Keratinocyte (primary cell): ENCODE results near the gene SPECC1. TPM values are rescaled to one million over a fixed set of nuclear protein-coding genes. Genes with fewer than 3 reads are reported as not detected.

Source experiments
- DNase-seq: peaks from one replicate; pipeline ENCODE4 v3.0.0-alpha.2; 2011; ENCODE audit warnings: low read depth, missing footprints, low spot score
- FAIRE-seq: peaks from 2 replicates; lab custom pipeline; 2011; peaks lifted over from hg19 to GRCh38; lab: Jason Lieb, UNC
- H2AFZ ChIP-seq: 2 replicates; pipeline ENCODE4 v1.6.0; 2012; ENCODE audit warnings: low read length, control low read depth, inconsistent platforms; ENCODE audit not compliant: control insufficient read depth
- H3K27ac ChIP-seq: 2 replicates; pipeline ENCODE4 v1.5.1; 2011; ENCODE audit warnings: low read length; ENCODE audit not compliant: control insufficient read depth, insufficient read depth
- H3K27me3 ChIP-seq: 3 replicates; pipeline ENCODE4 v1.6.0; 2011; ENCODE audit warnings: low read length; ENCODE audit not compliant: control insufficient read depth, insufficient read depth; ENCODE audit errors: extremely low read depth
- H3K36me3 ChIP-seq, 2 experiments: 2 replicates in 1 of 2; 3 replicates in 1 of 2; pipeline ENCODE4 v1.5.1; 2011; ENCODE audit warnings: low read length in 2 of 2, mild to moderate bottlenecking in 1 of 2; ENCODE audit not compliant: control insufficient read depth in 2 of 2, insufficient read depth in 2 of 2; ENCODE audit errors: extremely low read depth in 1 of 2
- H3K4me1 ChIP-seq: 3 replicates; pipeline ENCODE4 v1.5.1; 2011; ENCODE audit warnings: low read length; ENCODE audit not compliant: control insufficient read depth, insufficient read depth; ENCODE audit errors: extremely low read depth
- H3K4me2 ChIP-seq: 3 replicates; pipeline ENCODE4 v1.6.0; 2011; ENCODE audit warnings: low read depth, low read length; ENCODE audit not compliant: control insufficient read depth, insufficient read depth; ENCODE audit errors: extremely low read depth
- H3K4me3 ChIP-seq, 3 experiments: fragments of 200-600 bp in 1 of 3; sonication (generic) in 1 of 3; 2 replicates in 2 of 3; 3 replicates in 1 of 3; pipeline ENCODE4 v1.5.1; 2011 to 2016; ENCODE audit warnings: low read length in 3 of 3, mild to moderate bottlenecking in 3 of 3, control low read depth in 2 of 3, inconsistent platforms in 1 of 3, low read depth in 1 of 3, mixed read lengths in 1 of 3, mixed run types in 1 of 3, moderate library complexity in 1 of 3; ENCODE audit not compliant: control insufficient read depth in 2 of 3, insufficient read depth in 2 of 3; ENCODE audit errors: extremely low read depth in 1 of 3
- H3K79me2 ChIP-seq: 2 replicates; pipeline ENCODE4 v1.6.0; 2012; ENCODE audit warnings: low read length; ENCODE audit not compliant: control insufficient read depth, insufficient read depth
- H3K9ac ChIP-seq: 3 replicates; pipeline ENCODE4 v1.6.0; 2011; ENCODE audit warnings: low read length; ENCODE audit not compliant: control insufficient read depth, insufficient read depth; ENCODE audit errors: extremely low read depth
- H3K9me1 ChIP-seq: 3 replicates; pipeline ENCODE4 v1.6.0; 2011; ENCODE audit warnings: low read length; ENCODE audit not compliant: control insufficient read depth, insufficient read depth; ENCODE audit errors: extremely low read depth
- H3K9me3 ChIP-seq: 2 replicates; pipeline ENCODE4 v1.5.1; 2012; ENCODE audit warnings: low read depth, low read length; ENCODE audit not compliant: control insufficient read depth
- H4K20me1 ChIP-seq: 3 replicates; pipeline ENCODE4 v1.6.0; 2011; ENCODE audit warnings: low read length; ENCODE audit not compliant: control insufficient read depth, insufficient read depth; ENCODE audit errors: extremely low read depth
- EZH2 ChIP-seq: IDR thresholded peaks from one replicate; pipeline ENCODE4 v1.6.1; 2012; ENCODE audit warnings: inconsistent platforms, mild to moderate bottlenecking, low read length, moderate library complexity
- dilution Hi-C: fragments of 300-500 bp; cut with MboI; formaldehyde crosslinking; loops from one replicate; pipeline ENCODE4 v1.7.0; 2020; ENCODE audit warnings: low sequenced_read_pairs; ENCODE audit not compliant: extremely low pct_ligation_motif_present
- polyA plus RNA-seq, 5 experiments: library from polyadenylated mRNA; depleted of rRNA in 3 of 5; stranded (reverse) in 3 of 5; stranded (forward) in 1 of 5; unstranded in 1 of 5; fragments of >200 nt; gene quantifications; 1 replicate in 1 of 5; 2 replicates in 3 of 5; 3 replicates in 1 of 5; pipeline versions ENCODE4 v1.2.1 to v1.2.3, GENCODE V29; 2011 to 2012; ENCODE audit warnings: missing spikeins in 2 of 5, low read depth in 1 of 5, low replicate concordance in 1 of 5
- TF ChIP-seq, protein P1 (sequence below), 3 experiments: IDR thresholded peaks in 1 of 3; conservative IDR thresholded peaks in 1 of 3; optimal IDR thresholded peaks in 1 of 3; 2 replicates in 2 of 3; 3 replicates in 1 of 3; pipeline versions ENCODE3 to v1.5.1; 2011; ENCODE audit warnings: low read length in 3 of 3, mild to moderate bottlenecking in 3 of 3, moderate library complexity in 2 of 3, control low read depth in 1 of 3, inconsistent platforms in 1 of 3; ENCODE audit not compliant: insufficient read depth in 2 of 3; ENCODE audit errors: extremely low read depth in 1 of 3

The SPECC1 gene
- polyA plus RNA-seq, 1 donor (not counting 4 experiments of a cell fraction or from before 2014, with no cell fraction given): 20.9 TPM

DNA sequence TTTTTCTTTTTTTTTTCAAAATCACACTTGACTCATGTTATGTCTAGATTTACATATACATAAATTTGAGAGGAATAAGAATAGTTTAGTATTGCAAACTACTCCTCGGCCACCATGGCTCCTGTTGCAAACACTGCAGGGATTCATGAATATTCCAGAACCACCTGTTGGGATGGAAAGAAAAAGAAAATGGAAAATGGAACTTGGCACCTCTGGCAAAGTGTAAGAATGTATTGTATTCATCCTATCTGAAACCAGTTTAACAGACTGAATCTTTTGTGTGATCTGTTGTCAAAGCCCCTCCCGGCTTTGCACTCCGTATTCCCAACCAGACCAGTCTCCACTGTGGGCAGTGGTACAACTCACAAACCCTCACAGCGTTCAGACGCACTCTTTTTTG lies 124.4 kb downstream of the SPECC1 start:
- Histone ChIP-seq H3K4me2 (no peak overlapping the region), H3K27ac (no peak overlapping the region), H3K27me3 (no peaks in the 10 kb centered on the region), H3K9me1 (no peaks in the 10 kb centered on the region), H2AFZ (no peak overlapping the region), H4K20me1 (no peaks in the 10 kb centered on the region), H3K4me1 (no peaks in the 10 kb centered on the region), H3K36me3 (no peaks in the 10 kb centered on the region), H3K9me3 (no peaks in the 10 kb centered on the region), H3K9ac (no peak overlapping the region), H3K79me2 (no peaks in the 10 kb centered on the region), H3K4me3 (no peak overlapping the region)
- FAIRE-seq: no peak
- TF ChIP-seq, protein P1, sequence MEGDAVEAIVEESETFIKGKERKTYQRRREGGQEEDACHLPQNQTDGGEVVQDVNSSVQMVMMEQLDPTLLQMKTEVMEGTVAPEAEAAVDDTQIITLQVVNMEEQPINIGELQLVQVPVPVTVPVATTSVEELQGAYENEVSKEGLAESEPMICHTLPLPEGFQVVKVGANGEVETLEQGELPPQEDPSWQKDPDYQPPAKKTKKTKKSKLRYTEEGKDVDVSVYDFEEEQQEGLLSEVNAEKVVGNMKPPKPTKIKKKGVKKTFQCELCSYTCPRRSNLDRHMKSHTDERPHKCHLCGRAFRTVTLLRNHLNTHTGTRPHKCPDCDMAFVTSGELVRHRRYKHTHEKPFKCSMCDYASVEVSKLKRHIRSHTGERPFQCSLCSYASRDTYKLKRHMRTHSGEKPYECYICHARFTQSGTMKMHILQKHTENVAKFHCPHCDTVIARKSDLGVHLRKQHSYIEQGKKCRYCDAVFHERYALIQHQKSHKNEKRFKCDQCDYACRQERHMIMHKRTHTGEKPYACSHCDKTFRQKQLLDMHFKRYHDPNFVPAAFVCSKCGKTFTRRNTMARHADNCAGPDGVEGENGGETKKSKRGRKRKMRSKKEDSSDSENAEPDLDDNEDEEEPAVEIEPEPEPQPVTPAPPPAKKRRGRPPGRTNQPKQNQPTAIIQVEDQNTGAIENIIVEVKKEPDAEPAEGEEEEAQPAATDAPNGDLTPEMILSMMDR (optimal IDR thresholded peaks at IDR 0.05 in 1 of 3, IDR thresholded peaks at IDR 0.05 in 1 of 3, conservative IDR thresholded peaks at IDR 0.05 in 1 of 3; ENCODE audit: extremely low read depth in 1 of 3, insufficient read depth in 2 of 3, low read length in 3 of 3): no peak
- TF ChIP-seq EZH2: no peak
- dilution Hi-C loops: no loop called here
- DNase-seq: no peak

DNA sequence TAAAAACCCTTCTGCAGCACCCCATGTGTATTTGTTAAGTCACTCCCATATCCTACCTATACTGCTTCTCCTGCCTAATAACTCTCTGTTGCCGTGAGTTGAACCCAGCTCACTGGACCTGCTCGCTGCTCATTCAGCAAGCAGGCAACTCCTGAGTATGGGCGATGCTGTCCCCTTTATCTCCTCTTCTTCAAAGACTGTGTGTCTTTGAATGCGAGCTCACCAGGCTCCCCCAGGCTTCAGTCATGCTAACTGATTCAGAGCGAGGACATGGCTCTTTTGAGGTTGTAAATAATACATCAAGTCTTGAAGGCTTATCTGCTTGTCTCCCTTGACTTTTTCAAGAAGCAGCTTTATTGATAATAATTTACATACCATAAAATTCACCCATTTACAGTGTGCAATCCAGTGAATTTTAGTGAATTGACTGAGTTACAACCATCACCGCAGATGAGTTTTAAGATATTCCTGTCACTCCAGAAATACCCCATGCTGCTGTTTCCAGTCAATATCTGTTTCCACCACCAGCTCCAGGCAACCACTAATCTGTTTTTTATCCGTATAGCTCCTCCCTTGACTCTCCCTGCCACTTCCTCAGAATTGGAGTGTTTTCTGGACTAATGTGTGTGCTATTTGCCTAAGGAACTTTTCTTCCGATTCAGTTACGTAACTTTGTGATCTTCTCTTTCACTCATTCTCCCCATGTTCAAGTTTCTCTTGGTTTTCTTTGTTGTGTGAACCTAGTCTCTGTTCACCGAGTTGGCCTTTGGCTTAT lies 132.2 kb downstream of the SPECC1 start:
- Histone ChIP-seq H3K4me3 (no peak overlapping the region), H3K9me1 (no peaks in the 10 kb centered on the region), H3K27ac (no peak overlapping the region), H2AFZ (peak overlapping the region; percentile 58), H4K20me1 (no peaks in the 10 kb centered on the region), H3K4me1 (no peaks in the 10 kb centered on the region), H3K27me3 (no peaks in the 10 kb centered on the region), H3K9ac (no peak overlapping the region), H3K4me2 (no peak overlapping the region), H3K79me2 (no peaks in the 10 kb centered on the region), H3K9me3 (no peaks in the 10 kb centered on the region), H3K36me3 (no peaks in the 10 kb centered on the region)
- DNase-seq (no peak), FAIRE-seq (peak; percentile 36)
- dilution Hi-C loops: no loop called here
- TF ChIP-seq EZH2: no peak
- TF ChIP-seq, protein P1 (optimal IDR thresholded peaks at IDR 0.05 in 1 of 3, IDR thresholded peaks at IDR 0.05 in 1 of 3, conservative IDR thresholded peaks at IDR 0.05 in 1 of 3; ENCODE audit: extremely low read depth in 1 of 3, insufficient read depth in 2 of 3, low read length in 3 of 3): no peak
